MM.1S (cell line): Measurements from ENCODE around the gene TAF1L.
"Not testable (repeated sequence)": the region's sequence is repeated elsewhere in the genome, so short reads cannot be mapped to it uniquely, and the experiment has no call there.

Experiments
- DNase-seq: peaks from one replicate; pipeline ENCODE4 v3.0.0-alpha.2; 2015
- H2AFZ ChIP-seq: fragments of 300-600 bp; sonication (generic); 2 replicates; pipeline ENCODE4 v1.6.0; 2016; ENCODE audit warnings: antibody characterized with exemption, low read length
- H3F3A ChIP-seq: fragments of 300-600 bp; sonication (generic); 2 replicates; pipeline ENCODE4 v1.6.1; 2016; ENCODE audit warnings: mild to moderate bottlenecking, antibody characterized with exemption, low read length, moderate library complexity, mixed read lengths; ENCODE audit not compliant: insufficient read depth
- H3K27ac ChIP-seq: fragments of 300-600 bp; sonication (generic); 2 replicates; pipeline ENCODE4 v1.5.1; 2016; ENCODE audit warnings: mild to moderate bottlenecking, low read length
- H3K27me3 ChIP-seq: fragments of 300-600 bp; sonication (generic); replicated peaks from 2 replicates; pipeline ENCODE4 v1.6.0; 2016; ENCODE audit warnings: low read length; ENCODE audit not compliant: insufficient read depth
- H3K36me3 ChIP-seq: fragments of 300-600 bp; sonication (generic); replicated peaks from 2 replicates; pipeline ENCODE4 v1.6.1; 2016; ENCODE audit warnings: mild to moderate bottlenecking, low read length, mixed read lengths; ENCODE audit not compliant: insufficient read depth
- H3K4me1 ChIP-seq: fragments of 300-600 bp; sonication (generic); 2 replicates; pipeline ENCODE4 v1.6.1; 2016; ENCODE audit warnings: low read length, mixed read lengths
- H3K4me2 ChIP-seq: fragments of 300-600 bp; sonication (generic); 2 replicates; pipeline ENCODE4 v1.6.0; 2016; ENCODE audit warnings: low read depth, low read length
- H3K4me3 ChIP-seq: fragments of 300-600 bp; sonication (generic); 2 replicates; pipeline ENCODE4 v1.5.1; 2016; ENCODE audit warnings: low read length, mixed read lengths
- H3K79me2 ChIP-seq: fragments of 300-600 bp; sonication (generic); 2 replicates; pipeline ENCODE4 v1.6.1; 2016; ENCODE audit warnings: mixed run types, low read length, mixed read lengths
- H3K9ac ChIP-seq: fragments of 300-600 bp; sonication (generic); 2 replicates; pipeline ENCODE4 v1.6.1; 2016; ENCODE audit warnings: low read length, mixed read lengths
- H3K9me2 ChIP-seq: fragments of 300-600 bp; sonication (generic); replicated peaks from 2 replicates; pipeline ENCODE4 v1.6.1; 2016; ENCODE audit warnings: mild to moderate bottlenecking, low read length, mixed read lengths; ENCODE audit not compliant: insufficient read depth
- H3K9me3 ChIP-seq: fragments of 300-600 bp; sonication (generic); replicated peaks from 2 replicates; pipeline ENCODE4 v1.6.1; 2016; ENCODE audit warnings: mild to moderate bottlenecking, low read length, mixed read lengths; ENCODE audit not compliant: insufficient read depth
- H4K20me1 ChIP-seq: fragments of 300-600 bp; sonication (generic); 2 replicates; pipeline ENCODE4 v1.6.1; 2016; ENCODE audit warnings: mild to moderate bottlenecking, low read length, moderate library complexity, mixed read lengths; ENCODE audit not compliant: insufficient read depth
- EZH2 ChIP-seq: fragments of 300-600 bp; sonication (generic); optimal IDR thresholded peaks from 2 replicates; pipeline ENCODE3; 2017; ENCODE audit warnings: low read depth, mild to moderate bottlenecking, antibody characterized with exemption, low read length, mixed read lengths
- EZH2phosphoT487 ChIP-seq: fragments of 300-600 bp; sonication (generic); IDR thresholded peaks from 2 replicates; pipeline ENCODE4 v1.6.1; 2018; ENCODE audit warnings: antibody characterized with exemption, low read length
- TF ChIP-seq, protein P1 (sequence below): fragments of 300-600 bp; sonication (generic); IDR thresholded peaks from 2 replicates; pipeline ENCODE4 v1.5.1; 2016; ENCODE audit warnings: antibody characterized with exemption, low read length, mixed read lengths

TAF1L gene

DNA sequence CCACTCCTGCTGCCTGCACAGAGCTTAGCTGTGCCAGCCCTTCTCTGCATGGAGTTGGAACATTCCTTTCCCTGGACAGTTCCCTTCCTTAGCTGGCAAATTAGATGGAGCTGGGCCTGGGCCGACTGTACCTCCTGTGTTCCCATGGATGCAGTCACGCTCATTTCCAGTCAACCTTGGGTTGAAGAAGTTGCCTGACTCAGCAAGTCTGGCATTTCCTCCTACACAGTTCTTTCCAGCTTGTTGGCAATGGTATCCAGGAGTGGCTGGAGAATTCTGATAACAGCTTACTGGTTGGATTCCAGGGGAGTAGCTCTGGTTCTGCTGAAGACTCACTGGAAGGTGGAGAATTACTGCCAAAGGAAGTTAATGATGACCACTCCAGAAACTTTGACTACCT is 9.2 kb upstream of the TAF1L start:
- H3K4me3 ChIP-seq, result no peak overlapping the region
- TF ChIP-seq EZH2, result no peak
- TF ChIP-seq, protein P1, sequence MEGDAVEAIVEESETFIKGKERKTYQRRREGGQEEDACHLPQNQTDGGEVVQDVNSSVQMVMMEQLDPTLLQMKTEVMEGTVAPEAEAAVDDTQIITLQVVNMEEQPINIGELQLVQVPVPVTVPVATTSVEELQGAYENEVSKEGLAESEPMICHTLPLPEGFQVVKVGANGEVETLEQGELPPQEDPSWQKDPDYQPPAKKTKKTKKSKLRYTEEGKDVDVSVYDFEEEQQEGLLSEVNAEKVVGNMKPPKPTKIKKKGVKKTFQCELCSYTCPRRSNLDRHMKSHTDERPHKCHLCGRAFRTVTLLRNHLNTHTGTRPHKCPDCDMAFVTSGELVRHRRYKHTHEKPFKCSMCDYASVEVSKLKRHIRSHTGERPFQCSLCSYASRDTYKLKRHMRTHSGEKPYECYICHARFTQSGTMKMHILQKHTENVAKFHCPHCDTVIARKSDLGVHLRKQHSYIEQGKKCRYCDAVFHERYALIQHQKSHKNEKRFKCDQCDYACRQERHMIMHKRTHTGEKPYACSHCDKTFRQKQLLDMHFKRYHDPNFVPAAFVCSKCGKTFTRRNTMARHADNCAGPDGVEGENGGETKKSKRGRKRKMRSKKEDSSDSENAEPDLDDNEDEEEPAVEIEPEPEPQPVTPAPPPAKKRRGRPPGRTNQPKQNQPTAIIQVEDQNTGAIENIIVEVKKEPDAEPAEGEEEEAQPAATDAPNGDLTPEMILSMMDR, result no peak
- TF ChIP-seq EZH2phosphoT487, result no peak
- H3K27ac ChIP-seq, result no peak overlapping the region
- H3K36me3 ChIP-seq, result no peaks in the 10 kb centered on the region
- no peaks in the 10 kb centered on the region; the same call in 1 of the 2 replicates for H4K20me1 ChIP-seq
- no peaks in the 10 kb centered on the region for H3K27me3 ChIP-seq
- H3K9me2 ChIP-seq, result no peaks in the 10 kb centered on the region
- H3K4me2 ChIP-seq, result no peak overlapping the region
- no peak overlapping the region for H2AFZ ChIP-seq
- DNase-seq, result no peak
- no peak overlapping the region for H3K9ac ChIP-seq
- no peaks in the 10 kb centered on the region for H3K9me3 ChIP-seq
- no peaks in the 10 kb centered on the region for H3F3A ChIP-seq
- no peaks in the 10 kb centered on the region for H3K4me1 ChIP-seq
- no peaks in the 10 kb centered on the region for H3K79me2 ChIP-seq

DNA sequence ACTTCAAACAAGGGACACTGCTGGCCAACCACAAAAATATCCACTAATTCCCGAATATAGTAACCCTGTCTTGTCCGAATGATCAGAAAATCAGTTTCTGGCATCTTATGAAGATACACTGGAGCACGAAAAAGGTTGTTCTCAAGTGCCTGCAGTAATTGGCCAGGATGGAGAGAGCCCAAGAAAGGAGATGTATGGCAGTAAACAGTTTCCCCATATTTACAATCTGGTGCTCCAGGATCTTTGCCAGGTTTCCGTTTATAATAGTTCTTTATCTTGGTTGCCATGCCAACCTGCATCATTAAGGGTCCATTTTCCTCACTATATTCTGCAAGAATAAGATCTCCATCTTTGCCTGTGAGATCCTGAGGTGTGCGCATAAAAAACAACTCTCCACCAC is 2.3 kb downstream of the TAF1L start:
- not testable (repeated sequence) for H4K20me1 ChIP-seq, H3K4me1 ChIP-seq, H3F3A ChIP-seq, H3K4me3 ChIP-seq, H3K79me2 ChIP-seq, H3K27ac ChIP-seq, H3K9me3 ChIP-seq, H2AFZ ChIP-seq, H3K4me2 ChIP-seq, H3K9me2 ChIP-seq, DNase-seq, H3K27me3 ChIP-seq, H3K9ac ChIP-seq, H3K36me3 ChIP-seq

DNA sequence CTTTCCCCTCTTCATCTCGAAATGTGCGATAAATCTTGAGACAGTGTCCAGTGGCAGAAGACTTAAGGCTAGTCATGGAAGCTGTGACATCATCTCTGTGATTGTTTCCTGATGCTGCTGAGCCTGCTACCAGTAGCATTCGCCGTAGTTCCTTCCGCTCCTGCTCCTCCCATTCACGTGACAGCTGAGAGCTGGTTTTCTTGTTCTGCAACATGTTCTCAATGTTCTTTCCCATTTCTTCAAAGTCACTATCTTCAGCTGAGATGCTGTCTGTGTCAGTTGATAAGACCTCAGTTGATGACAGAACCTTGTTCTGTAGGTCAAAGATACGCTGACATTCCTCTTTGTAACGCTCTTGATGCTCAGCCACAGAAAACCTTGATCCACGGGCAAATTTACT is 3.5 kb downstream of the TAF1L start:
- no peaks in the 10 kb centered on the region for H3F3A ChIP-seq
- H3K79me2 ChIP-seq, result no peaks in the 10 kb centered on the region
- no peak overlapping the region for H3K27ac ChIP-seq
- H3K9ac ChIP-seq, result no peak overlapping the region
- no peaks in the 10 kb centered on the region for H3K9me2 ChIP-seq
- no peaks in the 10 kb centered on the region for H3K36me3 ChIP-seq
- no peaks in the 10 kb centered on the region for H3K9me3 ChIP-seq
- no peak overlapping the region for H2AFZ ChIP-seq
- H3K4me1 ChIP-seq, result no peaks in the 10 kb centered on the region
- H4K20me1 ChIP-seq, result no peaks in the 10 kb centered on the region
- no peak for DNase-seq
- H3K4me2 ChIP-seq, result no peak overlapping the region
- no peaks in the 10 kb centered on the region for H3K27me3 ChIP-seq
- TF ChIP-seq, protein P1, result no peak
- TF ChIP-seq EZH2phosphoT487 (no peak), EZH2 (no peak)
- H3K4me3 ChIP-seq, result no peak overlapping the region

DNA sequence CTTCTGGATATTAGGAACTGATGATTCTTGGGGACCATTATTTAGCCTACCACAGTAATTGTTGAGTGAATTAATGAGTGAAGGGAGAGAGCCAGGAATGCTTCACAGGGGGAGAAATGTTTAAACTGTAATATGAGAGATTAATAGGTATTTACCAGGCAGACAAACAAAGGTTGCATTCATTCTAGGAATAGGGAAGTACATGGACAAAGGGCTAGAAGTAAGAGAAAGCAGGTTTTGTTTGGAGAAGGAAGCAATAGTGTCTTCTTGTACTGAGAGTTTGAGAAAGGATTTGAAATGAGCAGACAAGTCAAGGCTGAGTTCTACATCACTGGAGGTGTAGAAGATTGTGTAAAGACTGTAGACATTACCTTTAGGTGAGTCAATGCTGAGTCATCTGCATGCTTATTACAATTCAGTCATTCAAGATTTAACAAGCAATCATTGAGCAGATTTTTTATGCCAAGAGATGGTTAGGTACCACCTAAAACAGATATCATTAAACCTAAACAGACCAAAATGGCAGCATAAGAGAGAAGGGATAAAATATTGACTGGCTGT is 8.0 kb downstream of the TAF1L start:
- no peak overlapping the region for H3K4me2 ChIP-seq
- DNase-seq, result no peak
- H3K9me3 ChIP-seq, result no peaks in the 10 kb centered on the region
- H2AFZ ChIP-seq, result no peak overlapping the region
- H3K27me3 ChIP-seq, result no peaks in the 10 kb centered on the region
- no peaks in the 10 kb centered on the region for H4K20me1 ChIP-seq
- no peaks in the 10 kb centered on the region for H3F3A ChIP-seq
- no peak for TF ChIP-seq EZH2
- TF ChIP-seq, protein P1, result no peak
- no peak for TF ChIP-seq EZH2phosphoT487
- H3K4me3 ChIP-seq, result no peak overlapping the region
- no peaks in the 10 kb centered on the region for H3K79me2 ChIP-seq
- no peaks in the 10 kb centered on the region for H3K9me2 ChIP-seq
- no peak overlapping the region for H3K9ac ChIP-seq
- H3K27ac ChIP-seq, result no peak overlapping the region
- no peaks in the 10 kb centered on the region for H3K4me1 ChIP-seq
- H3K36me3 ChIP-seq, result no peaks in the 10 kb centered on the region
